GM21825 (cell line): ENCODE data around the gene DMRTC1.
"Not testable (repeated sequence)": the region's sequence is repeated elsewhere in the genome, so short reads cannot be mapped to it uniquely, and the experiment has no call there.

Experiments
- ATAC-seq: cut with Tn5 transposase; IDR thresholded peaks from one replicate; pipeline ENCODE4 v1.9.1; 2021; ENCODE audit warnings: mild to moderate bottlenecking, moderate library complexity; ENCODE audit not compliant: unreplicated experiment

DMRTC1 gene

GRCh38 chrX:72943819-72944169, at the start of gene DMRTC1:
TSS of gene DMRTC1 (minus strand) at chrX:72943837. CDS start at chrX:72875694, 68,143 bp downstream.
- ATAC-seq, result peak; percentile 83

- ATAC-seq, result not testable (repeated sequence)
Measured at GRCh38 chrX:72980894-72981469, 37.3 kb upstream of the DMRTC1 start.

GRCh38 chrX:72974885-72975284, 31.2 kb upstream of the DMRTC1 start:
- ATAC-seq, result not testable (repeated sequence)

DNA sequence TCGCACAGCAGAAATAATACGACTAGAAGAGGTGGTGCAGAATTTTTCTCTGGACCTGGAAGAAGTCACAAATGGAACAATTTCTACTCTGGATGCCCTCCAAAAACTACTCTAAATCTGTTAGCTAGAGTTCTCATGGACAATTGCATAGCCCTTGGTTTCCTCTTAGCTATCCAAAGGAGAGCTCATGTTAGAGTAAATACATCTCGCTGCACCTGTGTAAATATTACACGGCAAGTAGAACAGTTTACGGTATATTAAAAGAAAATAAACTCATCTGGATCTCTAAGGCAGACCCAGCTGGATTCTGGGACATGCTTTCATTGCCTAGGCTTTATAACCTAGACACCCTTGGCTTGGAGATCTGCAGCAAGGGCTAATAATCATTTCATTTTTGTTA, 28.2 kb upstream of the DMRTC1 start:
- not testable (repeated sequence) for ATAC-seq

- not testable (repeated sequence) for ATAC-seq
Measured at GRCh38 chrX:72959971-72960370, 16.3 kb upstream of the DMRTC1 start.

DNA sequence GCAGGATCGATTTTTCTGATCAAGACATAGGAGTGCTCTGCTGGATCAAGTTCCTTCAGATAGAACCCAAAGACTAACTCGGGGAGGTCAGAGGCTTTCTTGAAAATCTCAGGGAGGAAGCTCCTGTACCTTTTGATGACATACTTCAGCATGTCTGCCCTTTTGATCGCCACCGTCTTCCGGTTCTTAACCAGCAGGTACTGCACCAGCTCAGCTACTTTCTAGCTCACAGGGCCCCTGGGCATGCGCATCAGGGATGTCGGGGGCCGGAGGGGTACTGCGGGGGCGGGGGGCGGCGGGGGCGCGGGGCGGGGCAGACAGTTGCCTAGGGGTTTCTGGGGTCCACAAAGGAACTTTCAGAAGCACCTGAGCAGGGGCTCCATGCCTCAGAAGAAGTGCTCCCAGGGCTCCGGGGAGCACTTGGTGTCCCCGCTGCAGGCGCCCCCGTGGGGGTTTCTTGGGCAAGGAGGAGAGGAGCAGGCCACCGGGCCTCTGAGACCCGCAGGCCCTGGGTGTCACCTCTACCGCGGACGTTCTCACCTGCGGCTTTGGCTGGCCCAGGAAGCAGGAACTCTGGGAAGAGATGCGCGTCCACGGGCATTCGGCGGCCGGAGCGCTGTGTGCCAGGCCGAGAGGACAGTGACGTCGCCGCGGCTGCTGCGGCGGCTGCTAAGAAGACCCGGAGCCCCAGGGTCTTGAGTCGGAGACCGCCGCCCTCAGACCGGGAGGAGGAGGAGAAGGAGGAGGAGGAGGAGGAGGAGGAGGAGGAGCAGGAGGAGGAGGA, 410 bp downstream of the DMRTC1 start:
- peak; percentile 67 for ATAC-seq

- ATAC-seq, result not testable (repeated sequence)
Measured at GRCh38 chrX:72942272-72942671, 1.4 kb downstream of the DMRTC1 start.

- not testable (repeated sequence) for ATAC-seq
Measured at GRCh38 chrX:72937906-72938305, 5.7 kb downstream of the DMRTC1 start, which contains the start of gene FAM236A. TSS of gene FAM236A (plus strand) at chrX:72938206. CDS start at chrX:72938263, 57 bp downstream.

DNA sequence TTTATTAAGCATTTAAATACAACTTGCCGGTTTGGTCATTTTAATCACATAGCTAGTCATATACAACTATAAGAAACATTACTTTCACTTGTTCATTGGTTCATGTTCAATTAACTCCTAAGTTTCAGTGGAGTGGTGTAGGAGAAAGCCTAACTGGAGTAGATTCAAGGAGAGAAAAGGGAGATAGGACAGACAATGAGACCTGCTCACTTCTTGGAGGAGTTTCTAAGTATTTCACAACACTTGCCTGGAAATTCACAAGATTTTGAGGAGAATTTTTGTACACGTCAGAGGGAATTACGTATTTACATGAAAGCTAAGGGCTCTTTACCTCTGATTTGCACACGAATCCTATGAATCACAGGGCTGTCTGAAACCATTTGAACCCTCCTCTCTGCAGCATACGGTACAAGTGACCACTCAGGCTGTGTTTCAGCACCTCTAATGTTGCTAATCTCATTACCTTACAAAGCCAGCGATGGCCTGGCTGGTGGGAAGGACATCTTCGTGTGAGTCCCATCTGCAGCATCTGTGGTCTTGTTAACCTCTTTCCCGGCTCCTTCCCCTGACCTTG, 6.7 kb downstream of the DMRTC1 start:
- not testable (repeated sequence) for ATAC-seq

GRCh38 chrX:72936455-72936854, 7.2 kb downstream of the DMRTC1 start:
- not testable (repeated sequence) for ATAC-seq

- not testable (repeated sequence) for ATAC-seq
Measured at GRCh38 chrX:72932283-72932682, 11.4 kb downstream of the DMRTC1 start.

DNA sequence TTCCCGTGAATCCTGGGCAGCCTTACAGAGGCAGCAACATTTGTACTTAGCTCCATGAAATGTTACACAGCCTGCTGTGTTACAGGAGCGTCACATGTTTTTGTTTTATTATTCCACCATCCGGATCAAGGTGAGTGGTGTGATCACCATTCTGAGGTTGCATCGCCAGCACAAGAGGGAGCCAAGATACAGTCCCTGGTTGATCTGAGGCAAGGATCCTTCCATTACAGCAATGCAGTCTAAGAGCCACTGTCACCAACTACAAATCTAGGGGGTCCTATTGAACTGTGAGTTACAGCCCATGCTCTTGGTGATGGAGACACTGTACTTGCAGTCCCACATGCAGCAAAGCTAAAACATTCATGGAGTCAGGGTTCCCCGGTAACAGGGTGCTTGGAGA, 27.5 kb downstream of the DMRTC1 start:
- ATAC-seq, result not testable (repeated sequence)

- not testable (repeated sequence) for ATAC-seq
Measured at GRCh38 chrX:72912315-72912714, 31.3 kb downstream of the DMRTC1 start, which contains the start of gene FAM236C. TSS of gene FAM236C (plus strand) at chrX:72912615. CDS start at chrX:72912715, 100 bp downstream.

GRCh38 chrX:72889740-72890139, 53.9 kb downstream of the DMRTC1 start:
- not testable (repeated sequence) for ATAC-seq

DNA sequence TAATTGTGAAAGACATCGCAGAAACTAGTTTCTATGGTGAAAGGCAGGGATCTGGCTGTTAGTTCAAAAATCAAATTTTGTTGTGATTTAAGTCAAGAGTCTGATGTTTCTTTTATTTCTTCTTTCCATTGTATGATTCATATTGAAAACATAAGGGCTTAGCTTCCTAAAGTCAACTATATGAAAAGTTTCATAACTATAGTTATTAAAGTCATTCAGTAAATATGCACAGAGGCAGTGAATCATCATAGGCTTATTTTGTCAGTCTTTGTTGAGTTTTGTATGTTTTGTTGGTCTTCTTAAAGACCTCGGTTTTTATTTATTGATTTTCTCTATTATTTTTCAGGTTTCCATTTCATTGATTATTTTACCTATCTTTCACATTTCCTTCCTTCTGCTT, 60.7 kb downstream of the DMRTC1 start:
- ATAC-seq, result not testable (repeated sequence)

- ATAC-seq, result not testable (repeated sequence)
Measured at GRCh38 chrX:72837532-72837931, 106.1 kb downstream of the DMRTC1 start.

DNA sequence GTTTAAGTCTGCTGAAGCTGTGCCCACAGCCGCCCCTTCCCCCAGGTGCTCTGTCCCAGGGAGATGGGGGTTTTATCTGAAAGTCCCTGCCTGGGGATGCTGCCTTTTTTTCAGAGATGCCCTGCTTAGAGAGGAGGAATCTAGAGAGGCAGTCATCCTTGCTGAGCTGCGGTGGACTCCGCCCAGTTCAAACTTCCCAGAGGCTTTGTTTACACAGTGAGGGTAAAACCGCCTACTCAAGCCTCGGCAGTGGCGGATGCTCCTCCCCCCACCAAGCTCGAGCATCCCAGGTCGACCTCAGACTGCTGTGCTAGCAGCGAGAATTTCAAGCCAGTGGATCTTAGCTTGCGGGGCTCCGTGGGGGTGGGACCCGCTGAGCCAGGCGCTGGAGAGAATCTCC, 112.9 kb downstream of the DMRTC1 start:
- ATAC-seq, result not testable (repeated sequence)
